BJ (cell line): ENCODE data around the gene FETUB. TPM values are rescaled to one million over a fixed set of nuclear protein-coding genes. Genes with fewer than 3 reads are reported as not detected.

Experiments used
- CTCF ChIA-PET: fragments of 350-600 bp; formaldehyde crosslinking; extraction: SDS; loops from one replicate; lab custom pipeline; 2021; ENCODE audit warnings: antibody characterized with exemption, inconsistent platforms; lab: Yijun Ruan, JAX
- POLR2A ChIA-PET: fragments of 300-600 bp; sonication (Branson Sonifier 250); formaldehyde crosslinking; extraction: SDS; loops from one replicate; lab custom pipeline; 2021; ENCODE audit warnings: antibody characterized with exemption; lab: Charles Lee
- DNase-seq: peaks from one replicate; pipeline ENCODE4 v3.0.0-alpha.2; 2011; ENCODE audit warnings: low read depth
- H3K27me3 ChIP-seq: 2 replicates; pipeline ENCODE4 v1.6.0; 2011; ENCODE audit warnings: low read length; ENCODE audit not compliant: control insufficient read depth, insufficient read depth
- H3K36me3 ChIP-seq: 2 replicates; pipeline ENCODE4 v1.5.1; 2011; ENCODE audit warnings: low read length; ENCODE audit not compliant: control insufficient read depth, insufficient read depth
- H3K4me3 ChIP-seq: 2 replicates; pipeline ENCODE4 v1.5.1; 2011; ENCODE audit warnings: low read depth, mild to moderate bottlenecking, control low read depth, low read length
- polyA plus RNA-seq: library from polyadenylated mRNA; depleted of rRNA; stranded (reverse); fragments of >200 nt; gene quantifications from 2 replicates; pipeline ENCODE4 v1.2.3, GENCODE V29; 2011
- TF ChIP-seq, protein P1 (sequence below): IDR thresholded peaks from 2 replicates; pipeline ENCODE4 v1.5.1; 2011; ENCODE audit warnings: low read depth, mild to moderate bottlenecking, control low read depth, inconsistent platforms, low read length, moderate library complexity; ENCODE audit not compliant: insufficient read depth

Gene FETUB
- polyA plus RNA-seq, 1 experiment = not detected

DNA sequence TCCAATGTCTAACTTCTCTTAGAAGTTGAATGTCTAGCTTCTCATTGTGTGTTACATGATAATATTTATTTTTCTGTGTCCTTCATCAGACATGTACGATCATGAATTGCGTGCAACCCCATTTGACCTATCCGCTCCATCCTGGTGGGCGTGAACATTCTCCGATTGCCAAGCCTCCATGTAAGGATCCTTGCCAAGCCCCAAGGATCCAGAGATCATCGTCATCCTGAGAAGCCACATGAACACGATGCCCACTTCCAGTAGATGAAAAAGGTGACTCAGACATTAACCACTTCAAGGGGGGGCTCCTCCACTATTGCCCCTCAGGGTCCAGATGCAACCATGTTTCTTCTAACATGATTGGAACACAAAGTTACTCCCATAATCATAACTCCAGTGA lies 51.5 kb downstream of the FETUB start:
- Histone ChIP-seq H3K4me3 (no peak overlapping the region), H3K27me3 (peaks cover 2% of the 10 kb centered on the region; the same call in 1 of the 2 replicates), H3K36me3 (no peaks in the 10 kb centered on the region)
- no peak for DNase-seq
- TF ChIP-seq, protein P1, sequence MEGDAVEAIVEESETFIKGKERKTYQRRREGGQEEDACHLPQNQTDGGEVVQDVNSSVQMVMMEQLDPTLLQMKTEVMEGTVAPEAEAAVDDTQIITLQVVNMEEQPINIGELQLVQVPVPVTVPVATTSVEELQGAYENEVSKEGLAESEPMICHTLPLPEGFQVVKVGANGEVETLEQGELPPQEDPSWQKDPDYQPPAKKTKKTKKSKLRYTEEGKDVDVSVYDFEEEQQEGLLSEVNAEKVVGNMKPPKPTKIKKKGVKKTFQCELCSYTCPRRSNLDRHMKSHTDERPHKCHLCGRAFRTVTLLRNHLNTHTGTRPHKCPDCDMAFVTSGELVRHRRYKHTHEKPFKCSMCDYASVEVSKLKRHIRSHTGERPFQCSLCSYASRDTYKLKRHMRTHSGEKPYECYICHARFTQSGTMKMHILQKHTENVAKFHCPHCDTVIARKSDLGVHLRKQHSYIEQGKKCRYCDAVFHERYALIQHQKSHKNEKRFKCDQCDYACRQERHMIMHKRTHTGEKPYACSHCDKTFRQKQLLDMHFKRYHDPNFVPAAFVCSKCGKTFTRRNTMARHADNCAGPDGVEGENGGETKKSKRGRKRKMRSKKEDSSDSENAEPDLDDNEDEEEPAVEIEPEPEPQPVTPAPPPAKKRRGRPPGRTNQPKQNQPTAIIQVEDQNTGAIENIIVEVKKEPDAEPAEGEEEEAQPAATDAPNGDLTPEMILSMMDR = no peak
- CTCF ChIA-PET = no interaction called here
- POLR2A ChIA-PET = no interaction called here

DNA sequence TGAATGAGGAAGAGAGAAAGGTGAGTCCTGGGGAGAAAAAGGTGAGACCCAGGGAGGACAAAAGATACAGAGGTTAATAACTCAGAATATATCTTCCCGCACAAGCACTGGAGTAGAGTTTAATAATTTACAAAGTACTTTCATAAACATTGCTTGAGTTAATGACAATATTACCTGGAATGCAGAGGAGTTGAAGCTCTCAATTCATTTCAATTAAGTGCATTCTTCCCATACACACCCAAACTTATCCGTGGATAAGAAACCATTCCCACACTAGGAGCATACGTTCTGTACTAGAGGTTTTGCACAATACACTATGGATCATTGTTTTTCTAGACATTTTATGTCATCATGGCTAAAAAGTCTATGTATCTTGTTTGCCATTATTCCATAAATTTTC lies 53.6 kb downstream of the FETUB start:
- TF ChIP-seq, protein P1 = no peak

DNA sequence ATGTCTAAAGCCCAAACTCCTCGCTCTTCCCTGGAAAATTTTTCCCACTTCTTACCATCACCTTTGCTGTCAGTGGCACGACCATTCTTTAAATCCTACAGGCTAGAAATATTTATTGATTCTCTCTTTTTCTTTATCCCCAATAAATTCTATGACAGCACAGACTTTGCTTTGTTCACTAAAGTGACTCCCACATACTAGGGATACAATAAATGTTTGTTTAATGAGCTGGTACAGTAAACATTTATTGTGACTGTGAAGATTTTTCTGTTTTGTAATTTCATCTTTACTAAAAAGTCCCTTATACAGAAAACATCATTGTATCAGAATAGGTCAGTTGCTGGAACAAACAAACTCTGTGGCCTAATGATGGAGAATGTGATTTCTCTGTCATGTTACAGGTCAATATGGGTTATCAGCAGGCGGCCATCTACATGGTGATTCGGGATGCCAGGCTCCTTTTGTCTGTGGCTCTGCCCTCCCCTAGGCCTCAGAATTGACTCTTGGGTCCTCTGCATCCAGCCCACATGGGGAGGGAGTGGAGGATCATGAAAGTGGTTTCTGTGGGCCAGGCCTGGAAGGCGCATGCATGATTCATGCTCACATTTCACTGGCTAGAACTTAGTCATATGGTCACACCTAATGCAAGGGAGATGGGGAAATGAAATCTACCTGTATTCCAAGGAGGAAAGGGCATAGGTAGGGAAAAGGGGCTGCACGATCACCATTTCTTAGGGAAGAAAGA lies 54.3 kb downstream of the FETUB start:
- Histone ChIP-seq H3K36me3 (no peaks in the 10 kb centered on the region), H3K27me3 (peaks cover 3% of the 10 kb centered on the region; the same call in 1 of the 2 replicates), H3K4me3 (no peak overlapping the region)
- ChIA-PET POLR2A (no interaction called here), CTCF (no interaction called here)
- no peak for DNase-seq
- TF ChIP-seq, protein P1 = no peak

More for the DNA sequence above, 53.6 kb downstream of the FETUB start:
- ChIA-PET CTCF (no interaction called here), POLR2A (no interaction called here)
- H3K27me3 ChIP-seq = peaks cover 3% of the 10 kb centered on the region; the same call in 1 of the 2 replicates
- H3K36me3 ChIP-seq = no peaks in the 10 kb centered on the region
- no peak overlapping the region for H3K4me3 ChIP-seq
- no peak for DNase-seq

DNA sequence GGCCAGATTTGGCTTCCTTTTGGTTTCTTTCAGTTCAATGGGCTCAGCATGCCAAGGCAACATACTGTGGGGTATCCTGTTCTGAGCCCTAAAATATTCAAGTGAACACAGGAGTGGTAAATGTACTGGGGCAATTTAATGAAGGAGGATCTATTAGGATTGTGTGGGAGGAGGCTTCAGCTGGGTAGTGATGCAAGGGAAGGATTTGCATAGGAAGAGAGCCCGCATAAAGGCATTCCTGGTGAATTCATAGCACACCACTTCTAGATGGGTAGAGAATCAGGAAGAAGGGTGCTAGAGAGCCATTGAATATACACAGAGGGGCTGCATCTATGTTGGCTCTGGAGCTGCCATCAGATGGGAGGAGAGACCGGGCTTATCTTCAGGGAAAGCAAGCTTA lies 56.3 kb downstream of the FETUB start:
- CTCF ChIA-PET = no interaction called here
- TF ChIP-seq, protein P1 = no peak
- no peak for DNase-seq
- Histone ChIP-seq H3K36me3 (no peaks in the 10 kb centered on the region), H3K4me3 (no peak overlapping the region), H3K27me3 (0 out of 2 replicates have a peak, but pooled peaks cover 3% of the 10 kb centered on the region)
- POLR2A ChIA-PET = no interaction called here

DNA sequence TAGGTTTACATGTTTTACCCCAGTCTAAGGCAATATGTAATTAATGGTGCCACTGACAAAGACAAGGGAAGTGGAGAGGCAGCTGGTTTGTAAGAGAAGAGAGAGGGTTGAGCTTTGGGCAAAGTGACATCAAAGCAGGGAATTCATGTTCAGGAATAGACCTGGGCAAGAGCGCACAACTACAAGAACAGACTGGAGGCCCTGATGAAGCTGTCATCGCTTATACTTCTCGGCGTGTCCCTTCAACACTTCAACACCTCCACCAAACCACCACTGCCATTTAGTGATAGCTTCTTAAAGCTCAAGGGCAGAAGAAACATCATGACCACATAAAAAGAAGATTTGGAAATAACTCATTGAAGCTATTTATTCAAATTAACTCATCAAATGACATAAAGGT lies 57.3 kb downstream of the FETUB start:
- POLR2A ChIA-PET = no interaction called here
- no peak for DNase-seq

More for the DNA sequence above, 57.3 kb downstream of the FETUB start:
- CTCF ChIA-PET = no interaction called here
- Histone ChIP-seq H3K36me3 (no peaks in the 10 kb centered on the region), H3K4me3 (no peak overlapping the region), H3K27me3 (0 out of 2 replicates have a peak, but pooled peaks cover 1% of the 10 kb centered on the region)
- TF ChIP-seq, protein P1 = no peak
